OCI-LY7 (cell line): Measurements from ENCODE around the gene SOX9.

Experiments
- CTCF ChIP-seq: fragments of 200-600 bp; sonication (generic); conservative IDR thresholded peaks from 2 replicates; pipeline ENCODE4 v1.5.1; 2014; ENCODE audit warnings: mild to moderate bottlenecking, antibody characterized with exemption, low read length, moderate library complexity, mixed read lengths
- EZH2phosphoT487 ChIP-seq: fragments of 200-600 bp; sonication (generic); IDR thresholded peaks from 2 replicates; pipeline ENCODE4 v1.6.1; 2018; ENCODE audit warnings: low read depth, borderline replicate concordance, mild to moderate bottlenecking, mixed run types, antibody characterized with exemption, low read length, moderate library complexity, mixed read lengths

- no peak for TF ChIP-seq CTCF
- TF ChIP-seq EZH2phosphoT487, result no peak
These were observed 30.7 kb upstream of the SOX9 start for GRCh38 chr17:72090108-72090507.
